ENCODE results near the gene SERTAD1. TPM values are rescaled to one million over a fixed set of nuclear protein-coding genes. Genes with fewer than 3 reads are reported as not detected.
A peak's percentile ranks its signal among the peaks of the same experiment; 100 is the strongest.

Gene SERTAD1
- total and polyA plus RNA-seq, 2 donors (not counting 1 experiment from before 2014, with no cell fraction given) = 11.9 to 59.4 TPM

- DNase-seq (peak; percentile 53), ATAC-seq (ENCODE audit: low read depth) (no peak)
- no peak overlapping the region for H3K9ac ChIP-seq (ENCODE audit: low read length)
- H3K4me2 ChIP-seq (replicated peaks; ENCODE audit: low read depth, low read length, poor library complexity, severe bottlenecking) = peak overlapping the region; percentile 54
- no peak overlapping the region for H3K27ac ChIP-seq (ENCODE audit: low read length in 2 of 2)
- peak overlapping the region; percentile 27 for H2AFZ ChIP-seq (ENCODE audit: insufficient read depth, low read depth, low read length, poor library complexity, severe bottlenecking)
- Mint-ChIP-seq H3K27ac (peak overlapping the region; percentile 47), H3K27me3 (peaks cover 7% of the 10 kb centered on the region), H3K4me3 (peak overlapping the region; percentile 43), H3K9me3 (ENCODE audit: insufficient read depth) (no peaks in the 10 kb centered on the region), H3K4me1 (peaks cover 41% of the 10 kb centered on the region)
- H3K79me2 ChIP-seq (ENCODE audit: control insufficient read depth, insufficient read depth, low read length) = no peaks in the 10 kb centered on the region
- WGBS (ENCODE audit: insufficient coverage) = 31% methylated on average over 7 of the region's 7 CpGs
- H3K4me1 ChIP-seq (ENCODE audit: control insufficient read depth in 2 of 2, insufficient read depth in 2 of 2, low read length in 2 of 2) = peaks cover 25 to 37% of the 10 kb centered on the region in 2 donors
- no peak for TF ChIP-seq CTCF (IDR thresholded peaks at IDR 0.05)
- no peak for TF ChIP-seq EZH2 (IDR thresholded peaks at IDR 0.05; ENCODE audit: borderline replicate concordance, insufficient read depth, low read depth, low read length, poor library complexity, severe bottlenecking)
- H3K9me3 ChIP-seq (ENCODE audit: control extremely low read depth in 1 of 3, control insufficient read depth in 2 of 3, insufficient read depth in 1 of 3, low read length in 2 of 3) = peaks cover 0 to 9% (median 0%) of the 10 kb centered on the region in 3 donors
- ChIA-PET CTCF (interaction anchor here (1.1 to 6.7 kb wide), 3 partner anchors 38 to 173 kb away, joined by 3 to 86 read pairs (median 5); partner anchors contain the start of gene SERTAD1), POLR2A (interaction anchor here (0.6 to 1.2 kb wide), 3 partner anchors 14 to 231 kb away, joined by 3 to 5 read pairs (median 3); no protein-coding TSS in a partner anchor)
- no peak overlapping the region for H3K4me3 ChIP-seq (ENCODE audit: control extremely low read depth in 1 of 5, extremely low read depth in 1 of 5, insufficient read depth in 1 of 5, low read depth in 2 of 5, low read length in 4 of 5)
- intact Hi-C loops (cut with micrococcal nuclease) = no loop called here
- no peaks in the 10 kb centered on the region for H3K36me3 ChIP-seq (replicated peaks in 1 of 2; ENCODE audit: control extremely low read depth in 1 of 2, control insufficient read depth in 1 of 2, extremely low read depth in 1 of 2, insufficient read depth in 2 of 2, low read length in 1 of 2)
- H4K20me1 ChIP-seq (ENCODE audit: control insufficient read depth, insufficient read depth, low read length, poor library complexity, severe bottlenecking) = no peaks in the 10 kb centered on the region
- H3K27me3 ChIP-seq (replicated peaks in 1 of 4; ENCODE audit: control extremely low read depth in 1 of 4, control insufficient read depth in 3 of 4, insufficient read depth in 4 of 4, low read length in 3 of 4) = peaks cover 0 to 8% (median 0%) of the 10 kb centered on the region in 4 experiments
Measured at GRCh38 chr19:40461669-40462221, 36.0 kb upstream of the SERTAD1 start.

- POLR2A ChIA-PET = no interaction called here
- intact Hi-C loops (cut with micrococcal nuclease) = no loop called here
- ATAC-seq (ENCODE audit: low read depth) (no peak), DNase-seq (no peak)
- H3K36me3 ChIP-seq (replicated peaks in 1 of 2; ENCODE audit: control extremely low read depth in 1 of 2, control insufficient read depth in 1 of 2, extremely low read depth in 1 of 2, insufficient read depth in 2 of 2, low read length in 1 of 2) = no peaks in the 10 kb centered on the region
- 92% methylated on average over 2 of the region's 3 CpGs for WGBS (ENCODE audit: insufficient coverage)
- H4K20me1 ChIP-seq (ENCODE audit: control insufficient read depth, insufficient read depth, low read length, poor library complexity, severe bottlenecking) = no peaks in the 10 kb centered on the region
- no peak overlapping the region for H2AFZ ChIP-seq (ENCODE audit: insufficient read depth, low read depth, low read length, poor library complexity, severe bottlenecking)
- H3K4me1 ChIP-seq (ENCODE audit: control insufficient read depth in 2 of 2, insufficient read depth in 2 of 2, low read length in 2 of 2) = peaks cover 15 to 23% of the 10 kb centered on the region in 2 donors
- H3K9me3 Mint-ChIP-seq (ENCODE audit: insufficient read depth) = no peaks in the 10 kb centered on the region
- no peak overlapping the region for H3K4me3 ChIP-seq (ENCODE audit: control extremely low read depth in 1 of 5, extremely low read depth in 1 of 5, insufficient read depth in 1 of 5, low read depth in 2 of 5, low read length in 4 of 5)
- H3K27ac ChIP-seq (ENCODE audit: low read length in 2 of 2) = no peak overlapping the region
- no peaks in the 10 kb centered on the region for H3K79me2 ChIP-seq (ENCODE audit: control insufficient read depth, insufficient read depth, low read length)
- no peak overlapping the region for H3K27ac Mint-ChIP-seq
- peaks cover 0 to 5% (median 0%) of the 10 kb centered on the region in 3 donors for H3K9me3 ChIP-seq (ENCODE audit: control extremely low read depth in 1 of 3, control insufficient read depth in 2 of 3, insufficient read depth in 1 of 3, low read length in 2 of 3)
- H3K27me3 ChIP-seq (replicated peaks in 1 of 4; ENCODE audit: control extremely low read depth in 1 of 4, control insufficient read depth in 3 of 4, insufficient read depth in 4 of 4, low read length in 3 of 4) = no peaks in the 10 kb centered on the region
- H3K27me3 Mint-ChIP-seq = no peaks in the 10 kb centered on the region
- peaks cover 25% of the 10 kb centered on the region for H3K4me1 Mint-ChIP-seq
- TF ChIP-seq EZH2 (IDR thresholded peaks at IDR 0.05; ENCODE audit: borderline replicate concordance, insufficient read depth, low read depth, low read length, poor library complexity, severe bottlenecking) (no peak), CTCF (IDR thresholded peaks at IDR 0.05) (no peak)
- H3K4me2 ChIP-seq (replicated peaks; ENCODE audit: low read depth, low read length, poor library complexity, severe bottlenecking) = no peak overlapping the region
- CTCF ChIA-PET = no interaction called here
- H3K4me3 Mint-ChIP-seq = no peak overlapping the region
- H3K9ac ChIP-seq (ENCODE audit: low read length) = no peak overlapping the region
Measured at GRCh38 chr19:40460185-40460584, 34.4 kb upstream of the SERTAD1 start.
